ENCODE results near the gene PCDHB1.

DNA sequence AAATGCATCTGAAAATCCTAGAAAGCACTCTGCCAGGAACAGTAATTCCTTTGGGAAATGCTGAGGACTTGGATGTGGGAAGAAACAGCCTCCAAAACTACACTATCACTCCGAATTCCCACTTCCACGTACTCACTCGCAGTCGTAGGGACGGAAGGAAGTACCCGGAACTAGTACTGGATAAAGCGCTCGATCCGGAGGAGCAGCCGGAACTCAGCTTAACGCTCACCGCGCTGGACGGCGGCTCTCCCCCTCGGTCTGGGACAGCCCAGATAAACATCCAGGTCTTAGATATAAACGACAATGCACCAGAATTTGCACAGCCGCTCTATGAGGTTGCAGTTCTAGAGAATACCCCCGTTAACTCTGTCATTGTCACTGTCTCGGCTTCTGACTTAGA is 49.9 kb downstream of the PCDHB1 start:
- no peak for TF ChIP-seq POLR2A (IDR thresholded peaks at IDR 0.05)
- TF ChIP-seq, protein P1, sequence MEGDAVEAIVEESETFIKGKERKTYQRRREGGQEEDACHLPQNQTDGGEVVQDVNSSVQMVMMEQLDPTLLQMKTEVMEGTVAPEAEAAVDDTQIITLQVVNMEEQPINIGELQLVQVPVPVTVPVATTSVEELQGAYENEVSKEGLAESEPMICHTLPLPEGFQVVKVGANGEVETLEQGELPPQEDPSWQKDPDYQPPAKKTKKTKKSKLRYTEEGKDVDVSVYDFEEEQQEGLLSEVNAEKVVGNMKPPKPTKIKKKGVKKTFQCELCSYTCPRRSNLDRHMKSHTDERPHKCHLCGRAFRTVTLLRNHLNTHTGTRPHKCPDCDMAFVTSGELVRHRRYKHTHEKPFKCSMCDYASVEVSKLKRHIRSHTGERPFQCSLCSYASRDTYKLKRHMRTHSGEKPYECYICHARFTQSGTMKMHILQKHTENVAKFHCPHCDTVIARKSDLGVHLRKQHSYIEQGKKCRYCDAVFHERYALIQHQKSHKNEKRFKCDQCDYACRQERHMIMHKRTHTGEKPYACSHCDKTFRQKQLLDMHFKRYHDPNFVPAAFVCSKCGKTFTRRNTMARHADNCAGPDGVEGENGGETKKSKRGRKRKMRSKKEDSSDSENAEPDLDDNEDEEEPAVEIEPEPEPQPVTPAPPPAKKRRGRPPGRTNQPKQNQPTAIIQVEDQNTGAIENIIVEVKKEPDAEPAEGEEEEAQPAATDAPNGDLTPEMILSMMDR (IDR thresholded peaks at IDR 0.05): no peak
